ENCODE measurements around the gene AMN.
"Not testable (repeated sequence)": the region's sequence is repeated elsewhere in the genome, so short reads cannot be mapped to it uniquely, and the experiment has no call there.

AMN gene

DNA sequence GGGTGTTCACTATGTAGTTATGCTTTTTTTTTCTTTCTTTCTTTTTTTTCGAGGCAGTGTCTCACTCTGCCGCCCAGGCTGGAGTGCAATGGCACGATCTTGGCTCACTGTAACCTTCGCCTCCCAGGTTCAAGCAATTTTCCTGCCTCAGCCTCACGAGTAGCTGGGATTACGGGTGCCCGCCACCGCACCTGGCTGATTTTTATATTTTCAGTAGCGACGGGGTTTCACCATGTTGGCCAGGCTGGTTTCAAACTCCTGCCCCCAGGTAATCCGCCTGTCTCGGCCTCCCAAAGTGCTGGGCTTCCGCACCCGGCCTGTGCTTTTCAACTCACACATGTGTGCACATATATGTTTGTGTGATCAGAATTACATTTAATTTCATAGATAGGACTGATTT is 38.9 kb upstream of the AMN start:
- FAIRE-seq (no peak), DNase-seq (ENCODE audit: insufficient read length, low spot score) (no peak)
- TF ChIP-seq TAF1 (IDR thresholded peaks at IDR 0.05; ENCODE audit: low read depth, low read length) (no peak), POLR2AphosphoS5 (IDR thresholded peaks at IDR 0.05; ENCODE audit: low read depth, low read length) (no peak)

DNA sequence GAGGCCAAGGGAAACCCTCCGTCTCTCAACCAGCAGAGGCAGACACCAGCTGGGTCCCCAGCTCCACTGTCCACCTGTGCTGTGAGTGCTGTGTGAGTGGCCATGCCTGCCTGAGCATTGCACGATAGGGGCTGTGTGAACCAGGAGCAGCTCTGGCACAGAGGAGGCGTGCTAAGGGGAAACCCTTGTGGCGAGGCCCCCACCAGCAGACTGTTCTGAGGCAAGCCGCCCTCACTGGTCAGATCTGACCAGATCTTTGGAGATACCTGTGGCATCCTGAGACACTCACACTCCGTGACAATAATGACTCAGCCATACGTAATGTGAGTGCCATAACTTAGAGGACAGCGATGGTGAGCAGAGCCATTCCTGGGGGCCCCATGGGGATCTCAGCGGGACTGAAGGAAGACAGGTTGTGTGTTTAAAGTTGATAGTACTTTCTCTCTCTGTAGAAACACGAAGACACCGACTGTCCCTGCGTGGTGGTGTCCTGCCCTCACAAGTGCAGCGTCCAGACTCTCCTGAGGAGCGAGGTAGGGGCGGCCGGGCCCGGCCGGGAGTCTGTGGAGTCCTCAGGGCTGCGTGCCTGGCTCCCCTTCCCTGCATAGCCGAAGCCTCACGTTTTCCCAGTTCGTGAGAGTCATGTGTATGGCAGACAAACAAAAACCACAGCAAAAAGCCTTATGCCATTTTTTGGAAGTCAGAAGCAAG is 36.6 kb upstream of the AMN start:
- DNase-seq (ENCODE audit: insufficient read length, low spot score), result no peak
- no peak for TF ChIP-seq POLR2A (IDR thresholded peaks at IDR 0.05; ENCODE audit: low read depth, low read length)
- TF ChIP-seq POU2F2 (IDR thresholded peaks at IDR 0.05; ENCODE audit: low read depth, low read length), result no peak
- no peak for TF ChIP-seq POLR2AphosphoS5 (IDR thresholded peaks at IDR 0.05; ENCODE audit: low read depth, low read length)
- TF ChIP-seq PAX5 (IDR thresholded peaks at IDR 0.05; ENCODE audit: insufficient read depth, low read length, severe bottlenecking), result no peak
- no peak for TF ChIP-seq SPI1 (IDR thresholded peaks at IDR 0.05; ENCODE audit: low read depth, low read length)
- TF ChIP-seq TAF1 (IDR thresholded peaks at IDR 0.05; ENCODE audit: low read depth, low read length), result no peak
- FAIRE-seq, result no peak

DNA sequence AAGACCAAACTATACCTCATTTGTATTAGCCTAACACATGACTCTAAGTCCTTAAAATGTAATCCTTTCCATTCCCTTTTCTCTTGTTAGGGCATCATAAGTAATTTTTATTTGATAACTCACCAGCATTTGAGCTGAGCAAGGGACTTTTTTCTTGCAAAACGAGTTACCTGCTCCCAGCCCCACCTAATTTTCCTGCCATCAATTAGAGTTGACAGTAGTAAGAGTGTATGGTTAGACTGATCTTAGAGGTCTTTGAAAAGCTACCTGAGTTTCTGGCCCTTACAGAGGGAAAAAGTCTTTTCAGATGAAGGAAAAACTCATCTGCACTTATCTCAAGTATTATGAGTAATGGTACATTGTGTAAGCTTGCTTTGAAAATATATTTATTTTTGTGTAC is 33.7 kb upstream of the AMN start:
- FAIRE-seq, result no peak
- no peak for DNase-seq (ENCODE audit: insufficient read length, low spot score)
- TF ChIP-seq POLR2A (IDR thresholded peaks at IDR 0.05; ENCODE audit: low read depth, low read length), result no peak
- no peak for TF ChIP-seq POU2F2 (IDR thresholded peaks at IDR 0.05; ENCODE audit: low read depth, low read length)
- TF ChIP-seq PAX5 (IDR thresholded peaks at IDR 0.05; ENCODE audit: insufficient read depth, low read length, severe bottlenecking), result no peak
- TF ChIP-seq TAF1 (IDR thresholded peaks at IDR 0.05; ENCODE audit: low read depth, low read length), result no peak
- no peak for TF ChIP-seq POLR2AphosphoS5 (IDR thresholded peaks at IDR 0.05; ENCODE audit: low read depth, low read length)
- no peak for TF ChIP-seq SPI1 (IDR thresholded peaks at IDR 0.05; ENCODE audit: low read depth, low read length)

DNA sequence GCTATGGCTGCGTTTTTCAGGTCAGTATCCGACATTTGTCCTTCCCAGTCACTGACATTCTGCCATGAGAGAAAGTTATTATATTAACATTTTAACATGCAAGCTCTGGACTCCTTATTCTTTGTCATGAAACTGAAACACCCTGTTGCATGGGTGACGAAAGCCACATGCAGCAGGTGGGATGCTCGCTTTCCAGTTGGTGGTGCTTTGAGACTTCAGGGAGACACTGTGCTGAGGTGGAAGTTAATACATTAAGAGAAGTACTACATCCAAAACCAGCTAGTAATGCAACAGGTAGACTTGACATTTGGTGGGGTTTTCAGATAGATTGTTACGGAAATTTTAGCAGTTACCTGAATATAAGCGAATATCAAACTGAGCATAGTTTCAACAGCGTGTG is 32.8 kb upstream of the AMN start:
- no peak for FAIRE-seq
- DNase-seq (ENCODE audit: insufficient read length, low spot score), result no peak
- TF ChIP-seq PAX5 (IDR thresholded peaks at IDR 0.05; ENCODE audit: insufficient read depth, low read length, severe bottlenecking) (no peak), POU2F2 (IDR thresholded peaks at IDR 0.05; ENCODE audit: low read depth, low read length) (no peak), TAF1 (IDR thresholded peaks at IDR 0.05; ENCODE audit: low read depth, low read length) (no peak), POLR2AphosphoS5 (IDR thresholded peaks at IDR 0.05; ENCODE audit: low read depth, low read length) (no peak), POLR2A (IDR thresholded peaks at IDR 0.05; ENCODE audit: low read depth, low read length) (no peak), SPI1 (IDR thresholded peaks at IDR 0.05; ENCODE audit: low read depth, low read length) (no peak)

DNA sequence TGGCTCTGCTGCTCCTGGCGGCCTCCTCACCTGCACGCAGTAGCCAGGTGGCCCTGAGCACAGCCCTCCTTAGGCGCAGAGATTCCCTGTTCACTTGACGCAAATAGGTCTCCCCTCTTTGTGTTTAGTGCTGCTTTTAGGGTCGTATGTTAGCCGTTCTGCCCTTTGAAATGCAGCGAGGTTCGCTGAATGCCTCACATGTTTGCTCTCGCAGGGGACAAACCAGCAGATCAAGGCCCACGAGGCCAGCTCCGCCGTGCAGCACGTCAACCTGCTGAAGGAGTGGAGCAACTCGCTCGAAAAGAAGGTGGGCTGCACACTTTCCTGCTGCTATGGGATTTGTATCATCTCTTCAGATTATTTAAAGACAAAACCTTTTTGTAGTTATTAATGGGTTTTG is 31.4 kb upstream of the AMN start:
- no peak for FAIRE-seq
- TF ChIP-seq TAF1 (IDR thresholded peaks at IDR 0.05; ENCODE audit: low read depth, low read length) (no peak), PAX5 (IDR thresholded peaks at IDR 0.05; ENCODE audit: insufficient read depth, low read length, severe bottlenecking) (no peak), SPI1 (IDR thresholded peaks at IDR 0.05; ENCODE audit: low read depth, low read length) (no peak), POLR2AphosphoS5 (IDR thresholded peaks at IDR 0.05; ENCODE audit: low read depth, low read length) (no peak), POU2F2 (IDR thresholded peaks at IDR 0.05; ENCODE audit: low read depth, low read length) (no peak), POLR2A (IDR thresholded peaks at IDR 0.05; ENCODE audit: low read depth, low read length) (no peak)

DNA sequence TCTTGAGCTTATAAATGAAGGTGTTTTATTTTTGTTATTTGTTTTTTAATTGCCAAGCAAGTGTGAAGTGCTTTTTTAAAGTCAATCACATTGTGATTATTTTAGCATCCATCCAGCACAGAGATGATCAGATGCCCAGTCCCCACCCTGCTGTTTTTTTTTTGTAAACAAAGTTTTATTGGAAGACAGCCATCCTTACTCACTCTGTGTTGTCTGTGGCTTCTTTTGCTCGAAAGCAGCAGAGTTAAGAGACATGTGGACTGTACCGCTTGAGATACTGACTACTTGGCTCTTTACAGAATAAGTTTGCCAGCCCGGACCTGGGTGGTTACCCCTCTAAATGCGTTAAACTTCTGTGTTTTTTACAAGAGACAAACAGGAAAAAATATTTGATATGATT is 30.9 kb upstream of the AMN start:
- DNase-seq (ENCODE audit: insufficient read length, low spot score), result no peak
- FAIRE-seq, result no peak
- TF ChIP-seq PAX5 (IDR thresholded peaks at IDR 0.05; ENCODE audit: insufficient read depth, low read length, severe bottlenecking) (no peak), POLR2A (IDR thresholded peaks at IDR 0.05; ENCODE audit: low read depth, low read length) (no peak), POU2F2 (IDR thresholded peaks at IDR 0.05; ENCODE audit: low read depth, low read length) (no peak), POLR2AphosphoS5 (IDR thresholded peaks at IDR 0.05; ENCODE audit: low read depth, low read length) (no peak), TAF1 (IDR thresholded peaks at IDR 0.05; ENCODE audit: low read depth, low read length) (no peak), SPI1 (IDR thresholded peaks at IDR 0.05; ENCODE audit: low read depth, low read length) (no peak)

More for the DNA sequence above, 31.4 kb upstream of the AMN start:
- no peak for DNase-seq (ENCODE audit: insufficient read length, low spot score)

DNA sequence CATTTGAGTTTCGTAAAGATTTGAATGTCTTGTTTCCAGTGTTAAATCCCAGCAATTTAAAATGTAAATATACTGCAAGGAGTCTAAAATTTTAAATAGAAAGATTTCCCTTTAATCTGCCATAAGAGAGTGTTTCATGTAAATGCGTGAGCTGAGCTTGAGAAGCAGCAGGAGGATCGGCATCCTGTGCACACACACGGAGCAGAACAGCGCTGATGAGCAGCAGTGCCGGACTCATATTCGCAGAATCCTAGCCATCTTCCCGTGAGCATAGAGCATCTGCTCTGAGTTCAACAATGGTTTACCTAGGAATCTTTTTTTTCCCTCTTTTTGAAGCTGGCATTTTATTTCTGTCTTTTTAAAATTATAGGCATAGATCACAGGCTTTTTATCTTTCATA is 29.8 kb upstream of the AMN start:
- DNase-seq (ENCODE audit: insufficient read length, low spot score) (no peak), FAIRE-seq (no peak)
- TF ChIP-seq TAF1 (IDR thresholded peaks at IDR 0.05; ENCODE audit: low read depth, low read length), result no peak

DNA sequence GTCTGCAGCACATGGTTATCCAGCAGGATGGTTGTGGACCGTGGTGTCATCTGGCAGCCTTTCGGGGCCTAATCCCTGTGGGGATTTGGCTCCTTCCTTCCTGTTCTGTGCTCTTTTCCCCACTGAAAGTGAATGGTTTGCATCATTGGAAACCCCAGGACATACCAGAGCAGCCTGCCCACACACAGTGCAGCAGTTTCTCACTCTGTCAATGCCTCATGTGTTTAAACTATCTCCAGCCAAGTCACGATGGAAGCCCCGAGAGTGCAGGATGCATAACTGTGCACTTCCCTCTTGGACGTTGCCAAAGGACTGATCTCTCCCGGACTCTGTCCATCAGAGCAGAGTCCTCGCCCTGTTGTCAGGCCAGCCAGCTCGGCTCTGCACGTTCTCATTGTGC is 29.0 kb upstream of the AMN start:
- no peak for FAIRE-seq
- no peak for DNase-seq (ENCODE audit: insufficient read length, low spot score)
- TF ChIP-seq PAX5 (IDR thresholded peaks at IDR 0.05; ENCODE audit: insufficient read depth, low read length, severe bottlenecking), result no peak
- TF ChIP-seq POLR2A (IDR thresholded peaks at IDR 0.05; ENCODE audit: low read depth, low read length), result no peak
- TF ChIP-seq POLR2AphosphoS5 (IDR thresholded peaks at IDR 0.05; ENCODE audit: low read depth, low read length), result no peak

DNA sequence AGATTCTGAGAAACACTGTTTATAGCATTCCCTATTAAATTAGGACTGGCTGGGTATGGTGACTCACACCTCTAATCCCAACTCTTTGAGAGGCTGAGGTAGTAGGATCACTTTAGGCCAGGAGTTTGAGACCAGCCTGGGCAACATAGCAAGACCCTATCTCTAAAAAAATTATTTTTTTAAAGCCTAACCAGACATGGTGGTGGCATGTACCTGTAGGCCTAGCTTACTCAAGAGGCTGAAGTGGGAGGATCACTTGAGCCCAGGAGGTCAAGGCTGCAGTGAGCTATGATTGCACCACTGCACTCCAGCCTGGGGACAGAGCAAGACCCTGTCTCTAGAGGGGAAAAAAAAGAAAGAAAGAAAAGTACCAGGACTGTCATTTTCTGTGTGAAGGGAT is 25.7 kb upstream of the AMN start:
- not testable (repeated sequence) for FAIRE-seq; DNase-seq (ENCODE audit: insufficient read length, low spot score)

DNA sequence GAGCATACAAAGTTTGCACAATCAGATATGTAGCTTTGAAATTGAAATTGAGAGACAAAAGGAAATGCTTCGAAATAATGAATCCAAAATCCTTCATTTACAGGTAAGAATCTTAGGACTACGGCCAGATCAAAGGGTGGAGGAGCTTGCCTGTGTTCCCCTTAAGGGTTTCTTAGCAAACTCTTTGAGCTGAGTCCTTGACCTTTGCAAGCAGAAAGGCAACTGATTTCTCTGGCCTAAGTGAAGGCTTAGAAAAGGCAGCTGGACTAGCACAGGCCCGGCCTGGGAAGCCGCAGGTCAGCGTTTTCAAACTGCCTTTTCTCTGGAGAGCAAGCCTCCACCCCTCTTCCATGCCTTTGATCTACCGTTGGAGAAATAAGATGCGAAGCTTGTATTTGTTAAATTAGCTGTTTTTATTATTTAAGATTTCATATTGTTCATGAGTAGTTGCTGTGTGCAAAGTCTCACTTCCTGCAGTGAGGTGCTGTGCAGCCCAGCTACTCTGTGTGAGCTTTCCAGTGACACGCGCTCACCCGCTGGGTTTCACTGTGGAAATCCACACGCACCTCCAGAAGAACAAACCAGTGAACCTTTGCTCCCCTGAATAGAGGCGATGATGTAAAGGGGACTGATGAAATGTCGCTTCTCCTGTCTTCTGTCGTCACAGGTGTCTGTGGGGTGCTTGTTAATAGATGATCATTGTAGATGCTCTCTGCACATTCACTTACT is 25.0 kb upstream of the AMN start:
- TF ChIP-seq SPI1 (IDR thresholded peaks at IDR 0.05; ENCODE audit: low read depth, low read length) (no peak), POLR2AphosphoS5 (IDR thresholded peaks at IDR 0.05; ENCODE audit: low read depth, low read length) (0 out of 2 replicates have a peak, but pooled peaks have one; percentile 29)
- FAIRE-seq (no peak), DNase-seq (ENCODE audit: insufficient read length, low spot score) (no peak)

DNA sequence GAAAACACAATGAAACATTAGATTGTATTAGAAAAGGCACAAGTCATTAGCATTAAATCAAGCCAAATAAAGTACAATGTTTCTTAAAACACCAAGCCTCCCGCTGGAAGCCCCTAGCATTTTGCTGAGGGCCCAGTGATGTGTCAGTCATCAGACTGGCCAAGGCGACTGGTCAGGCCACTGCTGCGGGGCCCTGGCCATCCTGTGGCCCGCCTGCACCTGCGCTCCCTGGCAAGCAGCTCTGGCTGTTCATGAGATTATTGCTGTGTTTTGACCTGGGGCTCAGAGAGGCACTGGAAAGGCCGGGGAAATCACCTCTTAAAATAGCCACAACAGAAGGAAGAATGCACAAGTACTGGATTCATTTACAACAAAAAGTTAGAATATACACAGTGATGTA is 24.2 kb upstream of the AMN start:
- no peak for DNase-seq (ENCODE audit: insufficient read length, low spot score)
- FAIRE-seq, result no peak
- TF ChIP-seq POLR2A (IDR thresholded peaks at IDR 0.05; ENCODE audit: low read depth, low read length) (no peak), POU2F2 (IDR thresholded peaks at IDR 0.05; ENCODE audit: low read depth, low read length) (no peak), SPI1 (IDR thresholded peaks at IDR 0.05; ENCODE audit: low read depth, low read length) (no peak), PAX5 (IDR thresholded peaks at IDR 0.05; ENCODE audit: insufficient read depth, low read length, severe bottlenecking) (no peak), TAF1 (IDR thresholded peaks at IDR 0.05; ENCODE audit: low read depth, low read length) (no peak), POLR2AphosphoS5 (IDR thresholded peaks at IDR 0.05; ENCODE audit: low read depth, low read length) (no peak)
